Omental fat pad (tissue), 4 donors: ENCODE measurements around the gene MTRFR. TPM values are rescaled to one million over a fixed set of nuclear protein-coding genes. Genes with fewer than 3 reads are reported as not detected.

Experiments used
- ATAC-seq: fragments of 150-250 bp; one replicate; pipeline ENCODE4 v1.9.1; 2016; ENCODE audit warnings: mild to moderate bottlenecking, moderate library complexity; ENCODE audit not compliant: low FRiP score
- DNase-seq: peaks from one replicate; pipeline ENCODE4 v3.0.0-alpha.2; 2019; ENCODE audit warnings: low spot score
- CTCF ChIP-seq, 3 donors: fragments of 450-650 bp; IDR thresholded peaks; one replicate each; pipeline ENCODE4 v1.5.1; 2016 to 2017; ENCODE audit warnings: antibody characterized with exemption in 3 of 3, mild to moderate bottlenecking in 3 of 3, moderate library complexity in 2 of 3
- total RNA-seq, 4 donors: library from RNA; depleted of rRNA; stranded (reverse); fragments of >200 nt; gene quantifications; one replicate each; pipeline ENCODE4 v1.1.0, GENCODE V29; 2016

MTRFR gene
- total RNA-seq, 4 donors from 2014 or later, result 4.8 to 11.7 (median 8.4) TPM

- ATAC-seq, result no peak
- no peak for TF ChIP-seq CTCF (IDR thresholded peaks at IDR 0.05)
- no peak for DNase-seq
Measured at GRCh38 chr12:123227581-123228258, 5.5 kb upstream of the MTRFR start.

GRCh38 chr12:123229051-123229450, 4.2 kb upstream of the MTRFR start:
- no peak for DNase-seq
- no peak for TF ChIP-seq CTCF (IDR thresholded peaks at IDR 0.05)
- ATAC-seq, result no peak

- TF ChIP-seq CTCF (IDR thresholded peaks at IDR 0.05), result no peak
Measured at GRCh38 chr12:123231931-123232330, 1.3 kb upstream of the MTRFR start.

GRCh38 chr12:123232472-123232806, 797 bp upstream of the MTRFR start:
- DNase-seq (no peak), ATAC-seq (peak; percentile 13)
- no peak for TF ChIP-seq CTCF (IDR thresholded peaks at IDR 0.05)

More at GRCh38 chr12:123231931-123232330, 1.3 kb upstream of the MTRFR start:
- ATAC-seq, result no peak
- no peak for DNase-seq

GRCh38 chr12:123233505-123234308, 471 bp downstream of the MTRFR start:
- ATAC-seq (peak; percentile 18), DNase-seq (no peak)
- TF ChIP-seq CTCF (IDR thresholded peaks at IDR 0.05), result no peak

- DNase-seq (peak; percentile 73), ATAC-seq (peak; percentile 13)
- no peak for TF ChIP-seq CTCF (IDR thresholded peaks at IDR 0.05)
Measured at GRCh38 chr12:123237646-123238329, 4.6 kb downstream of the MTRFR start.
